ENCODE data around the gene AFTPH.

AFTPH gene

GRCh38 chr2:64538764-64539433 is 14.8 kb downstream of the AFTPH start:
- no peak for TF ChIP-seq CTCF (IDR thresholded peaks at IDR 0.05)

GRCh38 chr2:64540615-64541014 is 16.5 kb downstream of the AFTPH start:
- TF ChIP-seq CTCF (IDR thresholded peaks at IDR 0.05), result no peak

- TF ChIP-seq CTCF (IDR thresholded peaks at IDR 0.05), result no peak
Measured at GRCh38 chr2:64541547-64541946, 17.4 kb downstream of the AFTPH start.

GRCh38 chr2:64542071-64543007 is 18.2 kb downstream of the AFTPH start:
- no peak for TF ChIP-seq CTCF (IDR thresholded peaks at IDR 0.05)

- no peak for TF ChIP-seq CTCF (IDR thresholded peaks at IDR 0.05)
Measured at GRCh38 chr2:64543008-64543697, 19.0 kb downstream of the AFTPH start.

GRCh38 chr2:64548761-64549160 is 24.6 kb downstream of the AFTPH start:
- TF ChIP-seq CTCF (IDR thresholded peaks at IDR 0.05), result no peak

GRCh38 chr2:64550042-64550441 is 25.9 kb downstream of the AFTPH start:
- no peak for TF ChIP-seq CTCF (IDR thresholded peaks at IDR 0.05)

Measured in LNCAP (cell line).